Stimulated activated CD4-positive, alpha-beta T cell treated with anti-CD3 and anti-CD28 coated beads, Interleukin-15, amount 100 ng/mL, for 48 hours (primary cell): ENCODE measurements around the gene ITGB1.
"Not testable (repeated sequence)": the region's sequence is repeated elsewhere in the genome, so short reads cannot be mapped to it uniquely, and the experiment has no call there.

Experiments used
- DNase-seq, 2 donors: peaks; one replicate each; pipeline ENCODE4 v3.0.0-alpha.2; 2020; ENCODE audit warnings: low read depth in 2 of 2

ITGB1 gene

DNA sequence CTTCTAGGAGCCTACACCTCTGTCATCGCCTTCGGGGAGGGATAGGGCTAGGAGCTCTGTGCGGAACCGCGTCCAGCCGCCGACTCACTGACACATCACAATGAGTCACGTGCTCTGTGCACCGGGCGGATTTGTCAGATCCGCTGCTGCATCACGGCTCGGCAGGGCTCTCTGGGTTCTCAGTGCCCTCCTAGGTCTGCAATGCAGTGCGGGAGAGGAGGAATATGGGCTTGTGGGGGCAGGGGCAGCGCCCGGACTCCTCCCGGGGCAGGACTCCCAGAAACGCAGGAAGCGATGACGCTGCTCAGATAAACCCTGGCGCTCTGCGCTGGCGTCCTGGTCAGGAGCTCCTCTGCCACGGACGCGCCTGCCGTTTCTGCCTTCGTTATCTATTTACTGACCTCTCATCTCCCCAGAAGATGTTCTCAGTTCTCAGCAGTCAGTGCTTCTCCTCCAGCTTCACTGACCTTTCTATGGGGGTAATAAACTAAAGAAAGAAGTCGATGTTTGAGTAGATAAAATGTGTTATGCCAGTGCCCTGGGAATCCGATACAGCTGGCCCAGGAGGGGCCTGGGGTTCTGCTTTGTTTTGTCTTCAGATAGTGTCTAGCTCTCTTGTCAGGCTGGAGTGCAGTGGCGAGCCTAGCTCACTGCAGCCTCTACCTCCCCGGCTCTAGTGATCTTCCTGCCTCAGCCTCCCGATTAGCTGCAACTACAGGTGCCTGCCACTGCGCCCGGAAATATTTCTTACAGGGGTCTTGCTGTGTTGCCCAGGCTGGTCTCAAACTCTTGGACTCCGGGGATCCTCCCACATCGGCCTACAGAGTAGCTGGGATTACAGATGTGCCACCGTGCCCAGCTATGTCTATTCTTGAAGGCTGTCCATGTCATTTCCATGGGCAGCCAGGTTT lies 22.8 kb upstream of the ITGB1 start:
- peak; percentile 76 to 79 for DNase-seq

DNA sequence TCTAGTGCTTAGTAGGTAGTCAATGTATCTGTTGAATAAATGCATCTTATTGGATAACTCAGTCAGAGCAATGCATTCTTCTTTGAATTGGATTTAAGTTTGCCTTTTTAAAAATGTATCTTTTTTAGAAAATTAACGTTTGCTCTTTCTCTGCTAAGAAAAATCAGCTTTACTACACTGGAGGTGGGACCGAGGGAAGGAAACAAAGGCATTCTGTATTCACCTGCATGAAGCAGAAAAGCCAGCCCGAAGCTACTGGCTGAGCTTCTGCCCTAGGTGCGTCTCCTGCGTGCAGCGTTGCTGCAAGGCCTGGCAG lies 22.2 kb upstream of the ITGB1 start:
- no peak for DNase-seq

DNA sequence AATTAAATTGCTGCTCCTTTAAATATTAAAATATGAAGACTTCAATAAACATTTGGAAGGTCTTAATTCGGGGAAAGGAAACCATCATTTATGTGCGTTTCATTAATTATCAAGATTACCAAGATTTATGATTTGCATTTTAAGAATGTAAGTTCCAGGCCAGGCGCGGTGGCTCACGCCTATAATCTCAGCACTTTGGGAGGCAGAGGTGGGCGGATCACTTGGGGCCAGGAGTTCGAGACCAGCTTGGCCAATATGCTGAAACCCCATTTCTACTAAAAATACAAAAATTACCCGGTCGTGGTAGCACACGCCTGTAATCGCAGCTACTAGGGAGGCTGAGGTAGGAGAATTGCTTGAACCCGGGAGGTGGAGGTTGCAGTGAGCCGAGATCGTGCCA lies 21.7 kb upstream of the ITGB1 start:
- not testable (repeated sequence) for DNase-seq

- DNase-seq, result no peak
These were observed 21.0 kb upstream of the ITGB1 start for GRCh38 chr10:32979041-32979440.

DNA sequence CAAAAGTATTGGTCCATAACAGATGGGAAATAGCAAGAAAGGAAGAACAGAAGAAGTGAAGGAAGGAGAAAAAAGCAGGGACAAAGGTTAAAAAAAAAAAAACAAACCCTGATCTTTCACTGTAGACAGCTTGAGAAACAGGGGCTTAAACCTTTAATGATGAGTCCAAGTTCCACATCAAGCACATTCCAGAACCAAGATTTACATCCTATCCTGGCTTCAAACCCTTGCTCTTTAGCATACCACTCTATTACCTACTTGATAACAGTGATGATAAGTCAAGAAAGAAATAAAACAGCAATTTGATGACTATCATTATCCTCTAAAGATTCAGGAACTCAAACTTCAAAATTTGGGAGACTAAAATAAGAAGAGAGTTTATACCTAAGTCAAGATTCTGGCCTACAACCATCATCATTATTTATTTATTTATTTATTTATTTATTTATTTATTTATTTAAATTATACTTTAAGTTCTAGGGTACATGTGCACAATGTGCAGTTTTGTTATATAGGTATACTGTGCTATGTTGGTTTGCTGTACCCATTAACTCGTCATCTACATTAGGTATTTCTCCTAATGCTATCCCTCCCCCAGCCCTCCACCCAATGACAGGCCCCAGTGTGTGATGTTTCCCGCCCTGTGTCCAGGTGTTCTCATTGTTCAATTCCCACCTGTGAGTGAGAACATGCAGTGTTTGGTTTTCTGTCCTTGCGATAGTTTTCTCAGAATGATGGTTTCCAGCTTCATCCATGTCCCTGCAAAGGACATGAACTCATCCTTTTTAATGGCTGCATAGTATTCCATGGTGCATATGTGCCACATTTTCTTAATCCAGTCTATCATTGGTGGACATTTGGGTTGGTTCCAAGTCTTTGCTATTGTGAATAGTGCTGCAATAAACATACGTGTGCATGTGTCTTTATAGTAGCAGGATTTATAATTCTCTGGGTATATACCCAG lies 20.1 kb upstream of the ITGB1 start:
- not testable (repeated sequence) for DNase-seq

DNA sequence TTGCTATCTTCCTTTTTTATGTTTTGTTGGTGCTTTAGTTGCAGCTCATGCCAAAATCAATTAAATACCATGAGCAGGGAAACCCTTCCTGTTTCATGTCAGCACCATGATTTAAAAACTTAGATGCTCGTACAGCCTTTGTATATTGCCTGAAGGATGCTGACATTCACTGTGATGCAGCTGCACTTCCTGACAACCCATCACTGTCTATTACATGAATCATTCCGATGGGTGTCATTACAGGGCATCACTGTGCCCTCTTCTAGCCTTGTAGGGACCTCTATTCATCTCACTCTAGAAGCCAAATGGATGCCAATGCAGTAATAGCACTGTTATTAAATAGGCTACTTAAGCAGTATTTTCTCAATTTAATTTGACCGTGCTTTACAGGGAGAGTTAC lies 18.3 kb upstream of the ITGB1 start:
- DNase-seq, result no peak

DNA sequence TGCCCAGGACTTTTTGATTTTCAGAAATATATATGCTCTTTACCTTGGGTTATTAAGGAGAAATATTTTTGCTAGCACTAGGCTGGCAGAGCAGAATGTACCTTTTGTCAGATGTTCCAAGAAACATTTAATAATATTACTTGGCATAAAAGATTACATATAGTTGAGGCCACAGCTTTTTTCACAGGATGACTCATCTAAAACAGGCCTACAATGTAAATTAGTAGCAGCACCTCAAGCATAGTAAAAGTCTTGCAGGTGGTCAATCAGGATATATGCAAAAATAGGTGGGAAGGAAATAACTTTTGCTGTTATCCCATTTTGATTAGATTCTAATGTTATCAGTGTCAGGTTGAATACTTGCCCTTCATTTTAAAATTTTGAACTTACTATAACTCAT lies 14.9 kb upstream of the ITGB1 start:
- no peak for DNase-seq

GRCh38 chr10:32972460-32972859 lies 14.4 kb upstream of the ITGB1 start:
- DNase-seq, result no peak

- DNase-seq, result no peak
These were observed 13.6 kb upstream of the ITGB1 start for GRCh38 chr10:32971536-32972091.

DNA sequence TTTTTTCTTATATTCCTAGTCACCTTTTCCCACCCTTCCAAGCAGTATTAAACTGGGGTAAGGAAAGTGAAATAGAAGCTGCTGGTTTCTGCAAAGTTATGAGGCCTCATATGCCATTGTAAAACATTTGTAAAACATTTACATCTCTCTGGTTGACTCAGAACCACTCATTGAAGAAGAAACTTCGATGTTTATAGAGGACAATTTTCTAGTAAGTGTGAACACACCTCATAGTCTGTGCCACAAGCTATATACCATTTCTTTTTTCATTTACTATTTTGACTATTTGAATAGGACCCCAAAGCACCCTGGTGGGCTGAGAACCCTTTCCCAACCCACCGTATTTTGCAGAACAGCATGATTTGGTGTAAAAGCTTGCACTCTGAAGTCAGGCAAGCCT lies 12.9 kb upstream of the ITGB1 start:
- no peak for DNase-seq

GRCh38 chr10:32964270-32964669 lies 6.2 kb upstream of the ITGB1 start:
- DNase-seq, result no peak

- DNase-seq, result no peak
These were observed 5.1 kb upstream of the ITGB1 start for GRCh38 chr10:32963096-32963495.

GRCh38 chr10:32962521-32962920 lies 4.5 kb upstream of the ITGB1 start:
- no peak for DNase-seq

GRCh38 chr10:32961895-32962369 lies 3.9 kb upstream of the ITGB1 start:
- no peak for DNase-seq

- no peak for DNase-seq
These were observed 3.4 kb upstream of the ITGB1 start for GRCh38 chr10:32961343-32961894.

- DNase-seq, result no peak
These were observed 2.0 kb upstream of the ITGB1 start for GRCh38 chr10:32960022-32960421.

GRCh38 chr10:32959006-32959920 lies 1.2 kb upstream of the ITGB1 start:
- DNase-seq, result peak in 1 of 2 donors; percentile 19

GRCh38 chr10:32957341-32958084 lies 517 bp downstream of the ITGB1 start:
- peak in 1 of 2 donors; percentile 28 for DNase-seq

GRCh38 chr10:32956365-32957197 lies 1.4 kb downstream of the ITGB1 start:
- DNase-seq, result no peak
